ENCODE data around the gene BIRC6. TPM values are rescaled to one million over a fixed set of nuclear protein-coding genes. Genes with fewer than 3 reads are reported as not detected.
"Not testable (repeated sequence)": the region's sequence is repeated elsewhere in the genome, so short reads cannot be mapped to it uniquely, and the experiment has no call there.

BIRC6 gene
- total and polyA plus RNA-seq, 3 donors from 2014 or later = 48.9 to 182 (median 177) TPM

GRCh38 chr2:32358111-32358482 lies 1.3 kb downstream of the BIRC6 start:
- no peaks in the 10 kb centered on the region for H3K9me3 ChIP-seq
- WGBS, 2 donors = 5 to 6% methylated on average over 16 of the region's 16 CpGs
- H3K36me3 ChIP-seq (ENCODE audit: low read depth, missing control alignments) = no peaks in the 10 kb centered on the region
- DNase-seq = no peak
- H3K4me3 ChIP-seq = peak overlapping the region; percentile 98 to 99
- H3K4me1 ChIP-seq = peaks cover 21% of the 10 kb centered on the region
- intact Hi-C loops (cut with DNase I; ENCODE audit: low total_unique reads) = no loop called here
- H3K27me3 ChIP-seq = no peaks in the 10 kb centered on the region
- TF ChIP-seq CTCF (IDR thresholded peaks at IDR 0.05) = no peak
- TF ChIP-seq POLR2A (IDR thresholded peaks at IDR 0.05) = no peak
- peak overlapping the region; percentile 98 for H3K27ac ChIP-seq

GRCh38 chr2:32360416-32360815 lies 3.6 kb downstream of the BIRC6 start:
- no peak overlapping the region for H3K4me3 ChIP-seq
- no peak overlapping the region for H3K27ac ChIP-seq
- H3K9me3 ChIP-seq = no peaks in the 10 kb centered on the region
- 56 to 60% methylated on average over 4 of the region's 4 CpGs for WGBS, 2 donors
- no peak for TF ChIP-seq CTCF (IDR thresholded peaks at IDR 0.05)
- no peak for TF ChIP-seq POLR2A (IDR thresholded peaks at IDR 0.05)
- intact Hi-C loops (cut with DNase I; ENCODE audit: low total_unique reads) = no loop called here
- peaks cover 21% of the 10 kb centered on the region for H3K4me1 ChIP-seq
- no peaks in the 10 kb centered on the region for H3K27me3 ChIP-seq
- no peaks in the 10 kb centered on the region for H3K36me3 ChIP-seq (ENCODE audit: low read depth, missing control alignments)
- DNase-seq = no peak

- H3K9me3 ChIP-seq; H3K4me3 ChIP-seq; DNase-seq; intact Hi-C loops (cut with DNase I; ENCODE audit: low total_unique reads); H3K27ac ChIP-seq; H3K36me3 ChIP-seq (ENCODE audit: low read depth, missing control alignments); H3K27me3 ChIP-seq: not testable (repeated sequence)
- peaks cover 21% of the 10 kb centered on the region for H3K4me1 ChIP-seq
- WGBS, 2 donors = 85 to 92% methylated on average over 2 of the region's 2 CpGs
These were observed 6.2 kb downstream of the BIRC6 start for GRCh38 chr2:32362997-32363396.

- Histone ChIP-seq H3K9me3 (no peaks in the 10 kb centered on the region), H3K4me1 (peaks cover 16% of the 10 kb centered on the region), H3K36me3 (ENCODE audit: low read depth, missing control alignments) (no peaks in the 10 kb centered on the region), H3K4me3 (no peak overlapping the region), H3K27ac (no peak overlapping the region), H3K27me3 (no peaks in the 10 kb centered on the region)
- 80 to 81% methylated on average over 2 of the region's 2 CpGs for WGBS, 2 donors
- no peak for DNase-seq
- intact Hi-C loops (cut with DNase I; ENCODE audit: low total_unique reads) = no loop called here
- TF ChIP-seq POLR2A (IDR thresholded peaks at IDR 0.05) = no peak
These were observed 6.8 kb downstream of the BIRC6 start for GRCh38 chr2:32363597-32363996.

GRCh38 chr2:32364290-32364689 lies 7.5 kb downstream of the BIRC6 start:
- H3K36me3 ChIP-seq (ENCODE audit: low read depth, missing control alignments); H3K9me3 ChIP-seq; H3K27me3 ChIP-seq; H3K4me1 ChIP-seq; H3K4me3 ChIP-seq; DNase-seq; intact Hi-C loops (cut with DNase I; ENCODE audit: low total_unique reads); H3K27ac ChIP-seq: not testable (repeated sequence)
- 81 to 85% methylated on average over 9 of the region's 9 CpGs for WGBS, 2 donors

GRCh38 chr2:32365679-32366078 lies 8.9 kb downstream of the BIRC6 start:
- 85 to 96% methylated on average over 3 of the region's 3 CpGs for WGBS, 2 donors
- DNase-seq; H3K9me3 ChIP-seq; H3K36me3 ChIP-seq (ENCODE audit: low read depth, missing control alignments); intact Hi-C loops (cut with DNase I; ENCODE audit: low total_unique reads); H3K27ac ChIP-seq; H3K4me1 ChIP-seq; H3K4me3 ChIP-seq; H3K27me3 ChIP-seq: not testable (repeated sequence)

GRCh38 chr2:32366595-32366994 lies 9.8 kb downstream of the BIRC6 start:
- H3K27me3 ChIP-seq = no peaks in the 10 kb centered on the region
- 94 to 95% methylated on average over 2 of the region's 2 CpGs for WGBS, 2 donors
- no peaks in the 10 kb centered on the region for H3K36me3 ChIP-seq (ENCODE audit: low read depth, missing control alignments)
- TF ChIP-seq CTCF (IDR thresholded peaks at IDR 0.05) (no peak), POLR2A (IDR thresholded peaks at IDR 0.05) (no peak)
- intact Hi-C loops (cut with DNase I; ENCODE audit: low total_unique reads) = no loop called here
- H3K27ac ChIP-seq = no peak overlapping the region
- no peaks in the 10 kb centered on the region for H3K9me3 ChIP-seq
- no peak overlapping the region for H3K4me3 ChIP-seq
- DNase-seq = no peak
- H3K4me1 ChIP-seq = no peaks in the 10 kb centered on the region

Measured in testis (tissue), 3 donors.